Hepatocyte (in vitro differentiated cells): ENCODE measurements around the gene LHPP. TPM values are rescaled to one million over a fixed set of nuclear protein-coding genes. Genes with fewer than 3 reads are reported as not detected.

ENCODE experiments used
- DNase-seq: peaks from one replicate; pipeline ENCODE4 v3.0.0-alpha.2; 2016; ENCODE audit warnings: low spot score
- H2AFZ ChIP-seq: fragments of 200-600 bp; sonication (generic); 2 replicates; pipeline ENCODE4 v1.6.0; 2016; ENCODE audit warnings: antibody characterized with exemption, mild to moderate bottlenecking
- H3K27ac ChIP-seq: fragments of 200-600 bp; sonication (generic); 2 replicates; pipeline ENCODE4 v1.5.1; 2016; ENCODE audit warnings: mild to moderate bottlenecking
- H3K27me3 ChIP-seq: fragments of 200-600 bp; sonication (generic); 2 replicates; pipeline ENCODE4 v1.6.1; 2016
- H3K36me3 ChIP-seq: fragments of 200-600 bp; sonication (generic); replicated peaks from 2 replicates; pipeline ENCODE4 v1.5.1; 2016; ENCODE audit warnings: low read depth; ENCODE audit not compliant: insufficient read depth
- H3K4me1 ChIP-seq: fragments of 200-600 bp; sonication (generic); 2 replicates; pipeline ENCODE4 v1.5.1; 2016; ENCODE audit warnings: mild to moderate bottlenecking, moderate library complexity; ENCODE audit not compliant: insufficient read depth
- H3K4me2 ChIP-seq: fragments of 200-600 bp; sonication (generic); 2 replicates; pipeline ENCODE4 v1.6.0; 2016
- H3K4me3 ChIP-seq: fragments of 200-600 bp; sonication (generic); 2 replicates; pipeline ENCODE4 v1.5.1; 2016; ENCODE audit warnings: mild to moderate bottlenecking
- H3K79me2 ChIP-seq: fragments of 200-600 bp; sonication (generic); 2 replicates; pipeline ENCODE4 v1.6.0; 2017; ENCODE audit warnings: mild to moderate bottlenecking
- H3K9me2 ChIP-seq: fragments of 200-600 bp; sonication (generic); replicated peaks from 2 replicates; pipeline ENCODE4 v1.6.0; 2017; ENCODE audit warnings: mild to moderate bottlenecking; ENCODE audit not compliant: insufficient read depth
- H3K9me3 ChIP-seq: fragments of 200-600 bp; sonication (generic); 2 replicates; pipeline ENCODE4 v1.5.1; 2016; ENCODE audit warnings: low read depth, mild to moderate bottlenecking
- H4K20me1 ChIP-seq: fragments of 200-600 bp; sonication (generic); 2 replicates; pipeline ENCODE4 v1.6.0; 2016; ENCODE audit warnings: mild to moderate bottlenecking; ENCODE audit not compliant: insufficient read depth, poor library complexity, severe bottlenecking
- EZH2 ChIP-seq: fragments of 200-600 bp; sonication (generic); IDR thresholded peaks from 2 replicates; pipeline ENCODE4 v1.6.1; 2016; ENCODE audit warnings: antibody characterized with exemption, mild to moderate bottlenecking, borderline replicate concordance
- EZH2phosphoT487 ChIP-seq: fragments of 200-600 bp; sonication (generic); IDR thresholded peaks from one replicate; pipeline ENCODE4 v1.6.1; 2018; ENCODE audit warnings: antibody characterized with exemption, mild to moderate bottlenecking, low read depth, moderate library complexity; ENCODE audit not compliant: unreplicated experiment, severe bottlenecking
- WGBS: methylation state at CpG from one replicate; pipeline ENCODE4 v1.1.6; 2016; ENCODE audit warnings: low lambda C conversion rate; ENCODE audit errors: missing lambda C conversion rate; 5-methylcytosine and 5-hydroxymethylcytosine counted together
- polyA plus RNA-seq: library from polyadenylated mRNA; unstranded; fragments of >200 nt; fragmentation: Nextera tagmentation; extraction: Ambion mirVana; gene quantifications from 2 replicates; pipeline ENCODE4 v1.2.1, GENCODE V29; 2016
- total RNA-seq: library from RNA; depleted of rRNA; stranded (reverse); fragments of >200 nt; gene quantifications from 2 replicates; pipeline ENCODE4 v1.2.3, GENCODE V29; 2014
- TF ChIP-seq, protein P1 (sequence below): fragments of 200-600 bp; sonication (generic); IDR thresholded peaks from 2 replicates; pipeline ENCODE4 v1.5.1; 2016; ENCODE audit warnings: antibody characterized with exemption, mild to moderate bottlenecking; ENCODE audit not compliant: poor library complexity

LHPP gene
- total and polyA plus RNA-seq, 2 experiments from 2014 or later: 29.4 to 30.3 TPM

DNA sequence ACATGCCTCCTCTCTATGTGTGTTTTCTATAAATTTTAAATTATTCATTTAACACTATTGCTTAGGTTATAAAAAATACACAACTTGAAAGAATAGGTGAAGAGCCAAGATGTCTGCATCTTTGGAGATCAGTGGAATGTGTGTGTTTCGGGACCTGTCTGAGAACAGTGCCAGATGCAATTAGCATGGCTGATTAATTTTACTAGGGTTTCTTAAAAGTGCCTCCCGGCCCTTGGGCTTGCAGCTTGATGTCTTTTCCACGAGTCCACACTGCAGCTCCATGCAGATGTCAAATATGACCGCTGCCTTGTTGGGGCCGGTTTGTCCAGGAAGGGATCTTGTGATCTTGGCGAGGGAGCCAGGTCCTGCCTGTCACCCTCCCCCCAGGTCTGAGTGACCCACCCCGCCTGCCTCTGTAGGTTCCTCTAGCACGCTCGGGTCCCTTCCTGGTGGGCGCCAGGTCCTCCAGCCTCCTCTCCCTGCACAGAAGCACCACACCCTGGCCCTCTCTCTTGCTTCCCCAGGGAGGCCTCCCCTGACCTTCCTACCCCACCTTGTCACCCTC is 20.7 kb downstream of the LHPP start:
- no peaks in the 10 kb centered on the region for H3K9me2 ChIP-seq
- 84% methylated on average over 9 of the region's 10 CpGs for WGBS
- TF ChIP-seq EZH2: no peak
- TF ChIP-seq EZH2phosphoT487: no peak
- TF ChIP-seq, protein P1, sequence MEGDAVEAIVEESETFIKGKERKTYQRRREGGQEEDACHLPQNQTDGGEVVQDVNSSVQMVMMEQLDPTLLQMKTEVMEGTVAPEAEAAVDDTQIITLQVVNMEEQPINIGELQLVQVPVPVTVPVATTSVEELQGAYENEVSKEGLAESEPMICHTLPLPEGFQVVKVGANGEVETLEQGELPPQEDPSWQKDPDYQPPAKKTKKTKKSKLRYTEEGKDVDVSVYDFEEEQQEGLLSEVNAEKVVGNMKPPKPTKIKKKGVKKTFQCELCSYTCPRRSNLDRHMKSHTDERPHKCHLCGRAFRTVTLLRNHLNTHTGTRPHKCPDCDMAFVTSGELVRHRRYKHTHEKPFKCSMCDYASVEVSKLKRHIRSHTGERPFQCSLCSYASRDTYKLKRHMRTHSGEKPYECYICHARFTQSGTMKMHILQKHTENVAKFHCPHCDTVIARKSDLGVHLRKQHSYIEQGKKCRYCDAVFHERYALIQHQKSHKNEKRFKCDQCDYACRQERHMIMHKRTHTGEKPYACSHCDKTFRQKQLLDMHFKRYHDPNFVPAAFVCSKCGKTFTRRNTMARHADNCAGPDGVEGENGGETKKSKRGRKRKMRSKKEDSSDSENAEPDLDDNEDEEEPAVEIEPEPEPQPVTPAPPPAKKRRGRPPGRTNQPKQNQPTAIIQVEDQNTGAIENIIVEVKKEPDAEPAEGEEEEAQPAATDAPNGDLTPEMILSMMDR: no peak

DNA sequence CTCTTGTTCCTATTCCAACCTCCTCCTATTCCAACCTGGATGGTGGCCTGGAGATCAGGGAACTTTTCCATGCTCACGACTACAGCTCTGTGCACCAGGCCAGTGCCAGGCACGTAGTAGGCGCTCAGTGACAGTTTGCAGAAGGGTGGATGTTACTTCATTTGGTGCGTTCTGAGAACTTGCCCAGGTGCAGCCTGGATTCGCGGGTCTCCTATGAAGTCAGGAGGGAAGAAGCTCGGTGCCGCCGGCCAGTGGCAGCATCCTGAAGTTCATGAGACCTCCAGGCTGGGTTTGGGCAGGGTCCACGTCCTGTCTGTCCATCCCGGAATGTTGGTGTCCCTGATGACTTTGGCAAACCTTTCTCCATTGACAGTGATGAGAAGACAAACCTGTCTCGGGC is 21.3 kb downstream of the LHPP start:
- TF ChIP-seq, protein P1: no peak
- TF ChIP-seq EZH2 (no peak), EZH2phosphoT487 (no peak)
- 93% methylated on average over 12 of the region's 12 CpGs for WGBS
- no peak overlapping the region for H2AFZ ChIP-seq

More for the DNA sequence above, 20.7 kb downstream of the LHPP start:
- Histone ChIP-seq H3K9me3 (no peaks in the 10 kb centered on the region), H3K36me3 (no peaks in the 10 kb centered on the region), H3K79me2 (no peaks in the 10 kb centered on the region), H3K4me2 (no peak overlapping the region), H4K20me1 (no peaks in the 10 kb centered on the region), H3K27me3 (no peaks in the 10 kb centered on the region), H2AFZ (no peak overlapping the region), H3K27ac (no peak overlapping the region), H3K4me1 (no peaks in the 10 kb centered on the region), H3K4me3 (no peak overlapping the region)
- no peak for DNase-seq

DNA sequence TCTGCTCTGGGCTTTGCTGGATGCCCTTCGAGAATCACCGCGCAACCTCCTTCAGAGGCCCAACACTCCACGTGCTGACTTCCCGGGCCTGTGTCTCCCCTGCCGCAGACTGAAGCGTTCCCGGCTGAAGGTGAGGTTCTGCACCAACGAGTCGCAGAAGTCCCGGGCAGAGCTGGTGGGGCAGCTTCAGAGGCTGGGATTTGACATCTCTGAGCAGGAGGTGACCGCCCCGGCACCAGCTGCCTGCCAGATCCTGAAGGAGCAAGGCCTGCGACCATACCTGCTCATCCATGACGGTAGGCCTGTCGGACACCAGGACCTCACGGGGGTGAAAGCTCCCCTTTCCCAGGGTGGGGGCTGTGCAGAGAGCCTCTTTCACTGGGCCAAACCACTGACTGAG is 22.4 kb downstream of the LHPP start:
- Histone ChIP-seq H3K4me2 (no peak overlapping the region), H3K4me1 (no peaks in the 10 kb centered on the region), H3K9me2 (no peaks in the 10 kb centered on the region), H2AFZ (no peak overlapping the region), H3K27ac (no peak overlapping the region), H4K20me1 (no peaks in the 10 kb centered on the region), H3K79me2 (no peaks in the 10 kb centered on the region), H3K9me3 (no peaks in the 10 kb centered on the region), H3K4me3 (no peak overlapping the region), H3K27me3 (no peaks in the 10 kb centered on the region), H3K36me3 (no peaks in the 10 kb centered on the region)
- 95% methylated on average over 17 of the region's 17 CpGs for WGBS
- DNase-seq: no peak
- TF ChIP-seq EZH2phosphoT487: no peak
- no peak for TF ChIP-seq EZH2
- TF ChIP-seq, protein P1: no peak

More for the DNA sequence above, 21.3 kb downstream of the LHPP start:
- DNase-seq: no peak
- Histone ChIP-seq H4K20me1 (no peaks in the 10 kb centered on the region), H3K4me3 (no peak overlapping the region), H3K36me3 (no peaks in the 10 kb centered on the region), H3K27me3 (no peaks in the 10 kb centered on the region), H3K4me1 (no peaks in the 10 kb centered on the region), H3K4me2 (no peak overlapping the region), H3K27ac (no peak overlapping the region), H3K9me2 (no peaks in the 10 kb centered on the region), H3K9me3 (no peaks in the 10 kb centered on the region), H3K79me2 (no peaks in the 10 kb centered on the region)

DNA sequence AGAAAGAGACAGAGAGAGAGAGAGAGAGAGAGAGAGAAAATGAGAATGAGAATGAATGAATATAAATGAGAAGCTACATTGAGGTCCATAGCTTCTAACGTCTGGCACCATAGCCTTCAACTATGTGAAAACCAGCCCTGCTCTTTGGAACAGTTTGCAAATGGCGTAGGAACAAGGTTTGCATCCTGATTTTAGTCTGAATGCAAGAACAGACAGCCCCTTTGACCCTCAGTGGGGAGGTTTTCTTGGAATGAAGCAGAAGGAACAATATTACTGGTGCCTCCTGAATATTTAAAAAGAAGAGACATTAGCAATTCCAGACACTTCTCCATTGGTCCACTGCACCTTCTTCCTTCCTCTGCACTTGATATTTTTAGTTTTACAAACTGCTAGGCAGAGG is 23.0 kb downstream of the LHPP start:
- no peak for DNase-seq
- no peak overlapping the region for H3K27ac ChIP-seq
- no peaks in the 10 kb centered on the region for H3K79me2 ChIP-seq
- no peaks in the 10 kb centered on the region for H3K4me1 ChIP-seq
- no peaks in the 10 kb centered on the region for H4K20me1 ChIP-seq
- H3K36me3 ChIP-seq: no peaks in the 10 kb centered on the region
- H3K4me3 ChIP-seq: no peak overlapping the region
- TF ChIP-seq EZH2phosphoT487: no peak
- TF ChIP-seq EZH2: no peak
- TF ChIP-seq, protein P1: no peak
- no peak overlapping the region for H3K4me2 ChIP-seq
- no peak overlapping the region for H2AFZ ChIP-seq
- H3K9me2 ChIP-seq: no peaks in the 10 kb centered on the region
- H3K27me3 ChIP-seq: no peaks in the 10 kb centered on the region
- H3K9me3 ChIP-seq: no peaks in the 10 kb centered on the region
- WGBS: 86% methylated on average over 2 of the region's 2 CpGs
